Gastrocnemius medialis (tissue), 4 donors: ENCODE measurements around the gene CRYAA.

Experiments used
- CTCF ChIP-seq, 5 experiments: fragments of 450-650 bp in 3 of 5; fragments of 200-600 bp in 2 of 5; sonication (generic) in 2 of 5; IDR thresholded peaks in 4 of 5; conservative IDR thresholded peaks in 1 of 5; 1 replicate in 4 of 5; 2 replicates in 1 of 5; pipeline ENCODE4 v1.5.1; 2016 to 2019; ENCODE audit warnings: antibody characterized with exemption in 5 of 5, mild to moderate bottlenecking in 3 of 5, moderate library complexity in 3 of 5
- POLR2A ChIP-seq, 2 donors: fragments of 450-650 bp; IDR thresholded peaks; one replicate each; pipeline ENCODE4 v1.6.1; 2017; ENCODE audit warnings: antibody characterized with exemption in 2 of 2, mild to moderate bottlenecking in 2 of 2, moderate library complexity in 2 of 2

- TF ChIP-seq POLR2A (IDR thresholded peaks at IDR 0.05) = no peak
- no peak for TF ChIP-seq CTCF (IDR thresholded peaks at IDR 0.05 in 4 of 5, conservative IDR thresholded peaks at IDR 0.05 in 1 of 5)
These were observed 41.0 kb downstream of the CRYAA start for GRCh38 chr21:43209575-43210453.
